Right lobe of liver (tissue), 4 donors: ENCODE data around the gene PGRMC2.

Experiments
- CTCF ChIP-seq, 4 donors: fragments of 200-600 bp in 3 of 4; fragments of 450-650 bp in 1 of 4; IDR thresholded peaks; one replicate each; pipeline versions ENCODE4 v1.5.1 to v1.8.0; 2016 to 2022; ENCODE audit warnings: antibody characterized with exemption in 4 of 4, mild to moderate bottlenecking in 2 of 4
- POLR2A ChIP-seq: fragments of 450-650 bp; IDR thresholded peaks from one replicate; pipeline ENCODE4 v1.6.1; 2017; ENCODE audit warnings: antibody characterized with exemption, mild to moderate bottlenecking
- donor health status: DM: no; HTN: no; CAD: no.
- donor health status: DM: no; HTN: no; CAD: no.
- donor health status: DM: no; HTN: yes; CAD: no.

- TF ChIP-seq CTCF (IDR thresholded peaks at IDR 0.05) (no peak), POLR2A (no peak)
These were observed 33.0 kb upstream of the PGRMC2 start for GRCh38 chr4:128320656-128321055.
